Measurements from ENCODE around the gene NBEAL2. TPM values are rescaled to one million over a fixed set of nuclear protein-coding genes. Genes with fewer than 3 reads are reported as not detected.

Gene NBEAL2
- total RNA-seq, 1 donor from 2014 or later = 227 TPM

DNA sequence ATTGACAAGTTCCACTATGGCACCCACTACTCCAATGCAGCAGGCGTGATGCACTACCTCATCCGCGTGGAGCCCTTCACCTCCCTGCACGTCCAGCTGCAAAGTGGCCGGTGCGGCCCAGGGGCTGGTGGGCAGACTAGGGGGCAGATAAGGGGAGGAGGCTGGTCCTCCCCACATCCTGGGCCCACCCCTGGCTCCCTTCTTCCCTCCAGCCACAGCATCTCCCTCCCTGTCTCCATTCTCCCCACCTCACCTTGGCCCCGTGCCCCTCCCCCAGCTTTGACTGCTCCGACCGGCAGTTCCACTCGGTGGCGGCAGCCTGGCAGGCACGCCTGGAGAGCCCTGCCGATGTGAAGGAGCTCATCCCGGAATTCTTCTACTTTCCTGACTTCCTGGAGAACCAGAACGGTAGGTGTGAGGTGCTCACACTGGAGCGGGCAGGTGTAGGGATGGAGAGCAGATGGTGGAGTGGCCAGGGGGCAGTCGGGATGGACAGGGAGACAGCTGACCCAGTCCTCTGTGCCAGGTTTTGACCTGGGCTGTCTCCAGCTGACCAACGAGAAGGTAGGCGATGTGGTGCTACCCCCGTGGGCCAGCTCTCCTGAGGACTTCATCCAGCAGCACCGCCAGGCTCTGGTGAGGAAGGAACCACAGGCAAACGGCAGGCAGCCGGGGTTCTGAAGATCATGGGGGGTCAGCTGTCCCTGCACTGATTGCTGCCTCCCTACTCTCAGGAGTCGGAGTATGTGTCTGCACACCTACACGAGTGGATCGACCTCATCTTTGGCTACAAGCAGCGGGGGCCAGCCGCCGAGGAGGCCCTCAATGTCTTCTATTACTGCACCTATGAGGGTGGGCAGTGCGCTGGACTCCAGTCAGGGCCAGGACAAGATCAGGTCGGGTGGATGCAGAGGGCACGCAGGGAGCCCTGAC is 26.0 kb downstream of the NBEAL2 start:
- no peak for DNase-seq (ENCODE audit: extremely low spot score in 2 of 2)
- Histone ChIP-seq H3K4me1 (peaks cover 14% of the 10 kb centered on the region), H3K27ac (no peak overlapping the region), H3K27me3 (no peaks in the 10 kb centered on the region), H3K9me3 (no peaks in the 10 kb centered on the region), H3K36me3 (peaks cover 0 to 57% of the 10 kb centered on the region in 2 donors), H3K4me3 (no peak overlapping the region)
- TF ChIP-seq POLR2A (IDR thresholded peaks at IDR 0.05) (no peak), POLR2AphosphoS5 (IDR thresholded peaks at IDR 0.05; ENCODE audit: insufficient read depth in 1 of 2, low read depth in 1 of 2) (no peak)
- TF ChIP-seq, protein P1, sequence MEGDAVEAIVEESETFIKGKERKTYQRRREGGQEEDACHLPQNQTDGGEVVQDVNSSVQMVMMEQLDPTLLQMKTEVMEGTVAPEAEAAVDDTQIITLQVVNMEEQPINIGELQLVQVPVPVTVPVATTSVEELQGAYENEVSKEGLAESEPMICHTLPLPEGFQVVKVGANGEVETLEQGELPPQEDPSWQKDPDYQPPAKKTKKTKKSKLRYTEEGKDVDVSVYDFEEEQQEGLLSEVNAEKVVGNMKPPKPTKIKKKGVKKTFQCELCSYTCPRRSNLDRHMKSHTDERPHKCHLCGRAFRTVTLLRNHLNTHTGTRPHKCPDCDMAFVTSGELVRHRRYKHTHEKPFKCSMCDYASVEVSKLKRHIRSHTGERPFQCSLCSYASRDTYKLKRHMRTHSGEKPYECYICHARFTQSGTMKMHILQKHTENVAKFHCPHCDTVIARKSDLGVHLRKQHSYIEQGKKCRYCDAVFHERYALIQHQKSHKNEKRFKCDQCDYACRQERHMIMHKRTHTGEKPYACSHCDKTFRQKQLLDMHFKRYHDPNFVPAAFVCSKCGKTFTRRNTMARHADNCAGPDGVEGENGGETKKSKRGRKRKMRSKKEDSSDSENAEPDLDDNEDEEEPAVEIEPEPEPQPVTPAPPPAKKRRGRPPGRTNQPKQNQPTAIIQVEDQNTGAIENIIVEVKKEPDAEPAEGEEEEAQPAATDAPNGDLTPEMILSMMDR (IDR thresholded peaks at IDR 0.05) = no peak
- intact Hi-C loops (cut with DNase I) = loop anchor here (10.0 kb wide), 1 partner anchor 81 kb away; no protein-coding TSS in a partner anchor

DNA sequence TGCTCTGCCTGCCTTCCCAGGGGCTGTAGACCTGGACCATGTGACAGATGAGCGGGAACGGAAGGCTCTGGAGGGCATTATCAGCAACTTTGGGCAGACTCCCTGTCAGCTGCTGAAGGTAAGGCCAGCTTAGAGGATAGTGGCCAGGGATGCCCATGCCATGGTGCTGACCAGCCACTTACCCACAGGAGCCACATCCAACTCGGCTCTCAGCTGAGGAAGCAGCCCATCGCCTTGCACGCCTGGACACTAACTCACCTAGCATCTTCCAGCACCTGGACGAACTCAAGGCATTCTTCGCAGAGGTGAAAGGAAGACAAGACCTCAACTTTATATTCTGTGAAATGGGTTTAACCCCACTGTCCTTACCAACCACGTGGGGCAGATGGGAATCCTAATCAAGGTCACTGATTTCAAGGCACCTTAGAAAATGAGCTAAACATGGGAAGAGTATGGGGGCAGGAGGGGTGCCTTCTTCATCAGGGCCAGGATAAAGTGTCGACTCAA is 26.7 kb downstream of the NBEAL2 start:
- TF ChIP-seq POLR2A (IDR thresholded peaks at IDR 0.05) (no peak), POLR2AphosphoS5 (IDR thresholded peaks at IDR 0.05; ENCODE audit: insufficient read depth in 1 of 2, low read depth in 1 of 2) (no peak)
- TF ChIP-seq, protein P1 (IDR thresholded peaks at IDR 0.05) = no peak
- H3K4me3 ChIP-seq = no peak overlapping the region
- intact Hi-C loops (cut with DNase I) = loop anchor here (10.0 kb wide), 1 partner anchor 81 kb away; no protein-coding TSS in a partner anchor
- no peak for DNase-seq (ENCODE audit: extremely low spot score in 2 of 2)
- peaks cover 0 to 50% of the 10 kb centered on the region in 2 donors for H3K36me3 ChIP-seq
- no peaks in the 10 kb centered on the region for H3K27me3 ChIP-seq
- H3K27ac ChIP-seq = no peak overlapping the region
- peaks cover 14% of the 10 kb centered on the region for H3K4me1 ChIP-seq
- H3K9me3 ChIP-seq = no peaks in the 10 kb centered on the region

DNA sequence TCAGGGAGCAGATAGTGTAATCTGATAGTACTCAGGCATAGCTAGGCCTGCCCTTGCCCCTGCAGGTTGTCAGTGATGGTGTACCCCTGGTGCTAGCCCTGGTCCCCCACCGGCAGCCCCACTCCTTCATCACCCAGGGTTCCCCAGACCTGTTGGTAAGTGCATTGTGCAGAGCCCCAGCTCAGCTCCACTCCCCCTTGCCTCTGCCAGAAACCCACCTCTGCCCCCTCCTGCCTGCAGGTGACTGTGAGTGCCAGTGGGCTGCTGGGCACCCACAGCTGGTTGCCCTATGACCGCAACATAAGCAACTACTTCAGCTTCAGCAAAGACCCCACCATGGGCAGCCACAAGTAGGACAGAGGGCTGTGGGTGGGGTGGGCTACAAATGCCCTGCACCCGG is 27.5 kb downstream of the NBEAL2 start:
- intact Hi-C loops (cut with DNase I) = loop anchor here (10.0 kb wide), 1 partner anchor 82 kb away; no protein-coding TSS in a partner anchor
- no peak for DNase-seq (ENCODE audit: extremely low spot score in 2 of 2)
- H3K4me1 ChIP-seq = peaks cover 14% of the 10 kb centered on the region
- no peaks in the 10 kb centered on the region for H3K27me3 ChIP-seq
- no peak overlapping the region for H3K4me3 ChIP-seq
- peaks cover 0 to 42% of the 10 kb centered on the region in 2 donors for H3K36me3 ChIP-seq
- no peaks in the 10 kb centered on the region for H3K9me3 ChIP-seq
- no peak overlapping the region for H3K27ac ChIP-seq
- TF ChIP-seq POLR2AphosphoS5 (IDR thresholded peaks at IDR 0.05; ENCODE audit: insufficient read depth in 1 of 2, low read depth in 1 of 2) (no peak), POLR2A (IDR thresholded peaks at IDR 0.05) (no peak)
- TF ChIP-seq, protein P1 (IDR thresholded peaks at IDR 0.05) = no peak

DNA sequence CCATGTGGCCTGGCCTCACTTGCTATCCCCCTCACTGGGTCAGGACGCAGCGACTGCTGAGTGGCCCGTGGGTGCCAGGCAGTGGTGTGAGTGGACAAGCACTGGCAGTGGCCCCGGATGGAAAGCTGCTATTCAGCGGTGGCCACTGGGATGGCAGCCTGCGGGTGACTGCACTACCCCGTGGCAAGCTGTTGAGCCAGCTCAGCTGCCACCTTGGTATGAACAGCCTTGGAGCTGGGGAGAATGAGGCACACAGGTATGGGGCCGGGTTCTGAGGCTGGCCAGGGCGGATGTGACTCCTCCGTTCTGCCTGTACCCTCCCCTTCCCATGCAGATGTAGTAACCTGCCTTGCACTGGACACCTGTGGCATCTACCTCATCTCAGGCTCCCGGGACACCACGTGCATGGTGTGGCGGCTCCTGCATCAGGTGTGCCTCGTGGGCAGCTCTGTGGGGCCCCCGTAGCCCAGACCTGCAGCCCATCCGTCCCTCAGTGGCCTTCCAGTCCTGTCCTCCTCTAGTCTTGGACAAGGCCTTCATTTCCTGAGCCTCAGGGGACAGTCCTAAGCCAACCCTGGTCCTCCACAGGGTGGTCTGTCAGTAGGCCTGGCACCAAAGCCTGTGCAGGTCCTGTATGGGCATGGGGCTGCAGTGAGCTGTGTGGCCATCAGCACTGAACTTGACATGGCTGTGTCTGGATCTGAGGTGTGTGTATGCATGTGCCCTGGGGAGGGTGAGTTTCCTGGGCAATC is 28.2 kb downstream of the NBEAL2 start:
- H3K9me3 ChIP-seq = no peaks in the 10 kb centered on the region
- H3K4me1 ChIP-seq = peaks cover 14% of the 10 kb centered on the region
- no peak for DNase-seq (ENCODE audit: extremely low spot score in 2 of 2)
- peaks cover 0 to 35% of the 10 kb centered on the region in 2 donors for H3K36me3 ChIP-seq
- no peak overlapping the region for H3K4me3 ChIP-seq
- no peak overlapping the region for H3K27ac ChIP-seq
- TF ChIP-seq POLR2A (IDR thresholded peaks at IDR 0.05) (no peak), POLR2AphosphoS5 (IDR thresholded peaks at IDR 0.05; ENCODE audit: insufficient read depth in 1 of 2, low read depth in 1 of 2) (no peak)
- TF ChIP-seq, protein P1 (IDR thresholded peaks at IDR 0.05) = no peak
- H3K27me3 ChIP-seq = no peaks in the 10 kb centered on the region
- intact Hi-C loops (cut with DNase I) = loop anchor here (10.0 kb wide), 1 partner anchor 83 kb away; no protein-coding TSS in a partner anchor
